HepG2 (cell line): Measurements from ENCODE around the gene MAP1LC3B. TPM values are rescaled to one million over a fixed set of nuclear protein-coding genes. Genes with fewer than 3 reads are reported as not detected.

Source experiments
- ATM ChIP-seq: fragments of 450-650 bp; IDR thresholded peaks from 2 replicates; pipeline ENCODE4 v1.7.1; 2017; ENCODE audit warnings: mild to moderate bottlenecking, borderline replicate concordance
- HDAC1 ChIP-seq: sonication (generic); formaldehyde crosslinking; IDR thresholded peaks from 2 replicates; pipeline ENCODE4 v1.5.1; 2020; ENCODE audit warnings: mild to moderate bottlenecking, missing genetic modification reagents
- IKZF4 ChIP-seq: sonication (generic); formaldehyde crosslinking; IDR thresholded peaks from 2 replicates; pipeline ENCODE4 v1.5.1; 2020; ENCODE audit warnings: borderline replicate concordance, mild to moderate bottlenecking, low read depth, missing genetic modification reagents; ENCODE audit errors: not compliant biosample characterization
- LCORL ChIP-seq, 2 experiments: fragments of 450-650 bp in 1 of 2; sonication (generic) in 1 of 2; formaldehyde crosslinking in 1 of 2; IDR thresholded peaks; 2 replicates each; pipeline versions ENCODE4 v1.5.0 to v1.6.1; 2017 to 2020; ENCODE audit warnings: antibody characterized with exemption in 1 of 2, missing genetic modification reagents in 1 of 2
- MYC ChIP-seq: sonication (generic); formaldehyde crosslinking; IDR thresholded peaks from 2 replicates; pipeline ENCODE4 v1.9.0; 2021; ENCODE audit warnings: missing genetic modification reagents, borderline replicate concordance
- PAWR ChIP-seq: sonication (generic); formaldehyde crosslinking; IDR thresholded peaks from 2 replicates; pipeline ENCODE4 v1.4.0; 2020; ENCODE audit warnings: missing genetic modification reagents, mild to moderate bottlenecking, borderline replicate concordance
- PHF20 ChIP-seq: sonication (generic); formaldehyde crosslinking; IDR thresholded peaks from 2 replicates; pipeline ENCODE4 v1.5.0; 2020; ENCODE audit warnings: mild to moderate bottlenecking, missing genetic modification reagents
- RAD21 ChIP-seq: fragments of 450-650 bp; formaldehyde crosslinking; IDR thresholded peaks from 2 replicates; pipeline ENCODE4 v1.5.0; 2020; ENCODE audit warnings: mild to moderate bottlenecking
- SALL1 ChIP-seq: sonication (generic); formaldehyde crosslinking; IDR thresholded peaks from 2 replicates; pipeline ENCODE4 v1.8.0; 2022; ENCODE audit warnings: mild to moderate bottlenecking, missing genetic modification reagents
- TP53 ChIP-seq: sonication (generic); formaldehyde crosslinking; conservative IDR thresholded peaks from 2 replicates; pipeline ENCODE4 v1.4.0; 2020; ENCODE audit warnings: missing genetic modification reagents
- ZNF383 ChIP-seq: sonication (generic); formaldehyde crosslinking; IDR thresholded peaks from 2 replicates; pipeline ENCODE4 v1.4.0; 2020; ENCODE audit warnings: missing genetic modification reagents, mild to moderate bottlenecking, borderline replicate concordance
- ZNF446 ChIP-seq: sonication (generic); formaldehyde crosslinking; IDR thresholded peaks from 2 replicates; pipeline ENCODE4 v1.5.0; 2020; ENCODE audit warnings: mild to moderate bottlenecking, missing genetic modification reagents
- ZNF468 ChIP-seq: sonication (generic); formaldehyde crosslinking; IDR thresholded peaks from 2 replicates; pipeline ENCODE4 v1.8.0; 2022; ENCODE audit warnings: mild to moderate bottlenecking, moderate library complexity, missing genetic modification reagents
- ZNF562 ChIP-seq: sonication (generic); formaldehyde crosslinking; IDR thresholded peaks from 2 replicates; pipeline ENCODE4 v1.8.0; 2022; ENCODE audit warnings: missing genetic modification reagents, borderline replicate concordance
- polyA plus RNA-seq, 8 experiments: library from polyadenylated mRNA; depleted of rRNA in 3 of 8; stranded (reverse) in 7 of 8; unstranded in 1 of 8; fragments of >200 nt; fragmentation: Illumina TruSeq in 4 of 8; extraction: Trizol in 4 of 8; gene quantifications; 2 replicates each; pipeline versions ENCODE4 v1.2.1 to v1.2.3, GENCODE V29; 2011 to 2016; ENCODE audit warnings: low read depth in 4 of 8, missing spikeins in 1 of 8, mixed read lengths in 1 of 8; ENCODE audit not compliant: insufficient read depth in 1 of 8
- total RNA-seq, 5 experiments: library from RNA; depleted of rRNA; stranded (reverse); fragments of >200 nt; fragmentation: Illumina TruSeq; extraction: Trizol; gene quantifications; 2 replicates each; pipeline ENCODE4 v1.2.3, GENCODE V29; 2016; ENCODE audit warnings: low read depth in 1 of 5
- TF ChIP-seq, protein P1 (sequence below): sonication (generic); formaldehyde crosslinking; IDR thresholded peaks from 2 replicates; pipeline ENCODE4 v1.5.0; 2020; ENCODE audit warnings: mild to moderate bottlenecking, missing genetic modification reagents
- TF ChIP-seq, protein P2 (sequence below): sonication (generic); formaldehyde crosslinking; IDR thresholded peaks from 2 replicates; pipeline ENCODE4 v1.5.0; 2020; ENCODE audit warnings: mild to moderate bottlenecking, missing genetic modification reagents, borderline replicate concordance
- TF ChIP-seq, protein P3 (sequence below): IDR thresholded peaks from 2 replicates; pipeline ENCODE4 v1.6.1; 2016; ENCODE audit warnings: mild to moderate bottlenecking, missing biosample characterization, missing genetic modification reagents
- TF ChIP-seq, protein P4 (sequence below): sonication (generic); formaldehyde crosslinking; IDR thresholded peaks from 2 replicates; pipeline ENCODE4 v1.8.0; 2023; ENCODE audit warnings: mild to moderate bottlenecking, missing genetic modification reagents
- TF ChIP-seq, protein P5 (sequence below): sonication (generic); formaldehyde crosslinking; IDR thresholded peaks from 2 replicates; pipeline ENCODE4 v1.5.1; 2020; ENCODE audit warnings: missing genetic modification reagents, mild to moderate bottlenecking, borderline replicate concordance
- TF ChIP-seq, protein P6 (sequence below): IDR thresholded peaks from 2 replicates; pipeline ENCODE4 v1.6.1; 2016

The MAP1LC3B gene
- total and polyA plus RNA-seq, 2 of the 13 experiments (the other 11 are each of a cell fraction or from before 2014, with no cell fraction given): 15.7 to 37.4 TPM

DNA sequence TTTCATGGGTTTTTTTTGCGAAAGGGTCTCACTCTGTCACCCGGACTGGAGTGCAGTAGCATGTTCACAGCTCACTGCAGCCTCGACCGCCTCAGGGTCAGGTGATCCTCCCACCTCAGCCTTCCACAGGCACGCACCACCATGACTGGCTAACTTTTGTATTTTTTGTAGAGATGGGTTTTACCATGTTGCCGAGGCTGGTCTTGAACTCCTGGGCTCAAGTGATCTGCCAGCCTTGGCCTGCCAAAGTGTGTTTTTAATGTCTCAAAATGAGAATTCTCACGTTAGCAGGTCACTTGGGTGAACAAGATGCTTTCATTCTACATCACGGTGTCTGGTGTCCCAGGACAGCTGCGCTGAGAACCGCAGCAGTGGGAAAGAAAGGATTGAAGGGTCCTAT is 11.7 kb upstream of the MAP1LC3B start (continued):
- TF ChIP-seq, protein P1, sequence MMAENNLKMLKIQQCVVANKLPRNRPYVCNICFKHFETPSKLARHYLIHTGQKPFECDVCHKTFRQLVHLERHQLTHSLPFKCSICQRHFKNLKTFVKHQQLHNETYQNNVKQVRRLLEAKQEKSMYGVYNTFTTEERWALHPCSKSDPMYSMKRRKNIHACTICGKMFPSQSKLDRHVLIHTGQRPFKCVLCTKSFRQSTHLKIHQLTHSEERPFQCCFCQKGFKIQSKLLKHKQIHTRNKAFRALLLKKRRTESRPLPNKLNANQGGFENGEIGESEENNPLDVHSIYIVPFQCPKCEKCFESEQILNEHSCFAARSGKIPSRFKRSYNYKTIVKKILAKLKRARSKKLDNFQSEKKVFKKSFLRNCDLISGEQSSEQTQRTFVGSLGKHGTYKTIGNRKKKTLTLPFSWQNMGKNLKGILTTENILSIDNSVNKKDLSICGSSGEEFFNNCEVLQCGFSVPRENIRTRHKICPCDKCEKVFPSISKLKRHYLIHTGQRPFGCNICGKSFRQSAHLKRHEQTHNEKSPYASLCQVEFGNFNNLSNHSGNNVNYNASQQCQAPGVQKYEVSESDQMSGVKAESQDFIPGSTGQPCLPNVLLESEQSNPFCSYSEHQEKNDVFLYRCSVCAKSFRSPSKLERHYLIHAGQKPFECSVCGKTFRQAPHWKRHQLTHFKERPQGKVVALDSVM (CRISPR knock-in tag): peak; percentile 61; the same call in 1 of the 2 replicates
- TF ChIP-seq, protein P2, sequence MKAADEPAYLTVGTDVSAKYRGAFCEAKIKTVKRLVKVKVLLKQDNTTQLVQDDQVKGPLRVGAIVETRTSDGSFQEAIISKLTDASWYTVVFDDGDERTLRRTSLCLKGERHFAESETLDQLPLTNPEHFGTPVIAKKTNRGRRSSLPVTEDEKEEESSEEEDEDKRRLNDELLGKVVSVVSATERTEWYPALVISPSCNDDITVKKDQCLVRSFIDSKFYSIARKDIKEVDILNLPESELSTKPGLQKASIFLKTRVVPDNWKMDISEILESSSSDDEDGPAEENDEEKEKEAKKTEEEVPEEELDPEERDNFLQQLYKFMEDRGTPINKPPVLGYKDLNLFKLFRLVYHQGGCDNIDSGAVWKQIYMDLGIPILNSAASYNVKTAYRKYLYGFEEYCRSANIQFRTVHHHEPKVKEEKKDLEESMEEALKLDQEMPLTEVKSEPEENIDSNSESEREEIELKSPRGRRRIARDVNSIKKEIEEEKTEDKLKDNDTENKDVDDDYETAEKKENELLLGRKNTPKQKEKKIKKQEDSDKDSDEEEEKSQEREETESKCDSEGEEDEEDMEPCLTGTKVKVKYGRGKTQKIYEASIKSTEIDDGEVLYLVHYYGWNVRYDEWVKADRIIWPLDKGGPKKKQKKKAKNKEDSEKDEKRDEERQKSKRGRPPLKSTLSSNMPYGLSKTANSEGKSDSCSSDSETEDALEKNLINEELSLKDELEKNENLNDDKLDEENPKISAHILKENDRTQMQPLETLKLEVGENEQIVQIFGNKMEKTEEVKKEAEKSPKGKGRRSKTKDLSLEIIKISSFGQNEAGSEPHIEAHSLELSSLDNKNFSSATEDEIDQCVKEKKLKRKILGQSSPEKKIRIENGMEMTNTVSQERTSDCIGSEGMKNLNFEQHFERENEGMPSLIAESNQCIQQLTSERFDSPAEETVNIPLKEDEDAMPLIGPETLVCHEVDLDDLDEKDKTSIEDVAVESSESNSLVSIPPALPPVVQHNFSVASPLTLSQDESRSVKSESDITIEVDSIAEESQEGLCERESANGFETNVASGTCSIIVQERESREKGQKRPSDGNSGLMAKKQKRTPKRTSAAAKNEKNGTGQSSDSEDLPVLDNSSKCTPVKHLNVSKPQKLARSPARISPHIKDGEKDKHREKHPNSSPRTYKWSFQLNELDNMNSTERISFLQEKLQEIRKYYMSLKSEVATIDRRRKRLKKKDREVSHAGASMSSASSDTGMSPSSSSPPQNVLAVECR: peak; percentile 35; the same call in 1 of the 2 replicates
- no peak for TF ChIP-seq ZNF383 (CRISPR knock-in tag)
- no peak for TF ChIP-seq TP53 (CRISPR knock-in tag)
- no peak for TF ChIP-seq PAWR (CRISPR knock-in tag)
- 0 out of 2 replicates have a peak, but pooled peaks have one; percentile 39 for TF ChIP-seq MYC (CRISPR knock-in tag)
- no peak for TF ChIP-seq ZNF446
- no peak for TF ChIP-seq ZNF562
- TF ChIP-seq HDAC1 (CRISPR knock-in tag): no peak
- no peak for TF ChIP-seq PHF20 (CRISPR knock-in tag)
- no peak for TF ChIP-seq ATM
- no peak for TF ChIP-seq LCORL (IDR thresholded peaks at IDR 0.05)
- no peak for TF ChIP-seq LCORL (CRISPR knock-in tag; IDR thresholded peaks at IDR 0.05)
- TF ChIP-seq RAD21 (CRISPR knock-in tag): no peak
- TF ChIP-seq, protein P3, sequence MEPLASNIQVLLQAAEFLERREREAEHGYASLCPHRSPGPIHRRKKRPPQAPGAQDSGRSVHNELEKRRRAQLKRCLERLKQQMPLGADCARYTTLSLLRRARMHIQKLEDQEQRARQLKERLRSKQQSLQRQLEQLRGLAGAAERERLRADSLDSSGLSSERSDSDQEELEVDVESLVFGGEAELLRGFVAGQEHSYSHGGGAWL (CRISPR knock-in tag): no peak
- TF ChIP-seq, protein P4, sequence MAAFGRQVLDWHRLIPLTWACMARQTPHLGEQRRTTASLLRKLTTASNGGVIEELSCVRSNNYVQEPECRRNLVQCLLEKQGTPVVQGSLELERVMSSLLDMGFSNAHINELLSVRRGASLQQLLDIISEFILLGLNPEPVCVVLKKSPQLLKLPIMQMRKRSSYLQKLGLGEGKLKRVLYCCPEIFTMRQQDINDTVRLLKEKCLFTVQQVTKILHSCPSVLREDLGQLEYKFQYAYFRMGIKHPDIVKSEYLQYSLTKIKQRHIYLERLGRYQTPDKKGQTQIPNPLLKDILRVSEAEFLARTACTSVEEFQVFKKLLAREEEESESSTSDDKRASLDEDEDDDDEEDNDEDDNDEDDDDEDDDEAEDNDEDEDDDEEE (CRISPR knock-in tag): peak; percentile 43; the same call in 1 of the 2 replicates
- TF ChIP-seq, protein P5, sequence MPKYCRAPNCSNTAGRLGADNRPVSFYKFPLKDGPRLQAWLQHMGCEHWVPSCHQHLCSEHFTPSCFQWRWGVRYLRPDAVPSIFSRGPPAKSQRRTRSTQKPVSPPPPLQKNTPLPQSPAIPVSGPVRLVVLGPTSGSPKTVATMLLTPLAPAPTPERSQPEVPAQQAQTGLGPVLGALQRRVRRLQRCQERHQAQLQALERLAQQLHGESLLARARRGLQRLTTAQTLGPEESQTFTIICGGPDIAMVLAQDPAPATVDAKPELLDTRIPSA (CRISPR knock-in tag): no peak
- TF ChIP-seq ZNF468 (CRISPR knock-in tag): no peak
- TF ChIP-seq, protein P6, sequence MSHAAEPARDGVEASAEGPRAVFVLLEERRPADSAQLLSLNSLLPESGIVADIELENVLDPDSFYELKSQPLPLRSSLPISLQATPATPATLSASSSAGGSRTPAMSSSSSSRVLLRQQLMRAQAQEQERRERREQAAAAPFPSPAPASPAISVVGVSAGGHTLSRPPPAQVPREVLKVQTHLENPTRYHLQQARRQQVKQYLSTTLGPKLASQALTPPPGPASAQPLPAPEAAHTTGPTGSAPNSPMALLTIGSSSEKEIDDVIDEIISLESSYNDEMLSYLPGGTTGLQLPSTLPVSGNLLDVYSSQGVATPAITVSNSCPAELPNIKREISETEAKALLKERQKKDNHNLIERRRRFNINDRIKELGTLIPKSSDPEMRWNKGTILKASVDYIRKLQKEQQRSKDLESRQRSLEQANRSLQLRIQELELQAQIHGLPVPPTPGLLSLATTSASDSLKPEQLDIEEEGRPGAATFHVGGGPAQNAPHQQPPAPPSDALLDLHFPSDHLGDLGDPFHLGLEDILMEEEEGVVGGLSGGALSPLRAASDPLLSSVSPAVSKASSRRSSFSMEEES (CRISPR knock-in tag): 0 out of 2 replicates have a peak, but pooled peaks have one; percentile 11
- no peak for TF ChIP-seq IKZF4 (CRISPR knock-in tag)
- TF ChIP-seq SALL1: peak; percentile 37; the same call in 1 of the 2 replicates
